Upper lobe of right lung (tissue), 1 donor: ENCODE data around the gene DYNLL1. TPM values are rescaled to one million over a fixed set of nuclear protein-coding genes. Genes with fewer than 3 reads are reported as not detected.
"Not testable (repeated sequence)": the region's sequence is repeated elsewhere in the genome, so short reads cannot be mapped to it uniquely, and the experiment has no call there.

Experiments used
- ATAC-seq: fragments of 200-7000 bp; cut with Tn5 transposase; one replicate; pipeline ENCODE4 v1.9.1; 2020; ENCODE audit warnings: mild to moderate bottlenecking, moderate library complexity
- DNase-seq: peaks from one replicate; pipeline ENCODE4 v3.0.0-alpha.2; 2020
- H3K27ac ChIP-seq: fragments of 200-600 bp; one replicate; pipeline ENCODE4 v1.8.0; 2022
- H3K27me3 ChIP-seq: fragments of 200-600 bp; one replicate; pipeline ENCODE4 v1.8.0; 2022; ENCODE audit warnings: mild to moderate bottlenecking
- H3K36me3 ChIP-seq: fragments of 200-600 bp; one replicate; pipeline ENCODE4 v1.8.0; 2022
- H3K4me1 ChIP-seq: fragments of 200-600 bp; one replicate; pipeline ENCODE4 v1.8.0; 2022
- H3K4me3 ChIP-seq: fragments of 200-600 bp; one replicate; pipeline ENCODE4 v1.8.0; 2022; ENCODE audit warnings: mild to moderate bottlenecking
- H3K9me3 ChIP-seq: fragments of 200-600 bp; one replicate; pipeline ENCODE4 v1.8.0; 2022
- intact Hi-C: fragments of 100-400 bp; cut with DNase I; formaldehyde crosslinking; loops from one replicate; pipeline ENCODE4 v1.11.0; 2022
- total RNA-seq: library from RNA; stranded (reverse); fragmentation: NEBNext Ultra II Directional; extraction: Animal tissue kit (Norgen Biotek cat#: 25700); gene quantifications from one replicate; pipeline ENCODE4 v1.2.1, GENCODE V29; 2021
- TF ChIP-seq, protein P1 (sequence below): fragments of 200-600 bp; IDR thresholded peaks from one replicate; pipeline ENCODE4 v1.8.0; 2022; ENCODE audit warnings: antibody characterized with exemption
- donor health status: DM: no; HTN: yes; CAD: no; lungs with severe emphysema.

Gene DYNLL1
- total RNA-seq, 1 donor from 2014 or later = 242 TPM

DNA sequence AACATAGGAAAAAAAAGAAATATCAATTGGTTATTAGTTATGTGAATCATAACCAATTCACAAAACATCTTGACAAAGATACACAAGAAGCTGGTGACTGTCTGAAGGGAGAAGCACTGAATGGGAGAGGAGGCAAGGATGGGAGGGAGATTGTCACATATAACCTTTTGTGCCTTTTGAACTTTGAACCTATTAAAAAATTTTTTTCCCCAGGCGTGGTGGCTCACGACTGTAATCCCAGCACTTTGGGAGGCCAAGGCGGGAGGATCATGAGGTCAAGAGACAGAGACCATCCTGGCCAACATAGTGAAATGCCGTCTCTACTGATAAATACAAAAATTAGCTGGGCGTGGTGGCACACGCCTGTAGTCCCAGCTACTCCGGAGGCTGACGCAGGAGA is 12.6 kb downstream of the DYNLL1 start:
- Histone ChIP-seq H3K9me3 (no peaks in the 10 kb centered on the region), H3K4me1 (no peaks in the 10 kb centered on the region), H3K36me3 (peaks cover 56% of the 10 kb centered on the region), H3K27me3 (no peaks in the 10 kb centered on the region), H3K4me3 (no peak overlapping the region), H3K27ac (no peak overlapping the region)
- DNase-seq (no peak), ATAC-seq (no peak)
- TF ChIP-seq, protein P1, sequence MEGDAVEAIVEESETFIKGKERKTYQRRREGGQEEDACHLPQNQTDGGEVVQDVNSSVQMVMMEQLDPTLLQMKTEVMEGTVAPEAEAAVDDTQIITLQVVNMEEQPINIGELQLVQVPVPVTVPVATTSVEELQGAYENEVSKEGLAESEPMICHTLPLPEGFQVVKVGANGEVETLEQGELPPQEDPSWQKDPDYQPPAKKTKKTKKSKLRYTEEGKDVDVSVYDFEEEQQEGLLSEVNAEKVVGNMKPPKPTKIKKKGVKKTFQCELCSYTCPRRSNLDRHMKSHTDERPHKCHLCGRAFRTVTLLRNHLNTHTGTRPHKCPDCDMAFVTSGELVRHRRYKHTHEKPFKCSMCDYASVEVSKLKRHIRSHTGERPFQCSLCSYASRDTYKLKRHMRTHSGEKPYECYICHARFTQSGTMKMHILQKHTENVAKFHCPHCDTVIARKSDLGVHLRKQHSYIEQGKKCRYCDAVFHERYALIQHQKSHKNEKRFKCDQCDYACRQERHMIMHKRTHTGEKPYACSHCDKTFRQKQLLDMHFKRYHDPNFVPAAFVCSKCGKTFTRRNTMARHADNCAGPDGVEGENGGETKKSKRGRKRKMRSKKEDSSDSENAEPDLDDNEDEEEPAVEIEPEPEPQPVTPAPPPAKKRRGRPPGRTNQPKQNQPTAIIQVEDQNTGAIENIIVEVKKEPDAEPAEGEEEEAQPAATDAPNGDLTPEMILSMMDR = no peak
- intact Hi-C loops = no loop called here

DNA sequence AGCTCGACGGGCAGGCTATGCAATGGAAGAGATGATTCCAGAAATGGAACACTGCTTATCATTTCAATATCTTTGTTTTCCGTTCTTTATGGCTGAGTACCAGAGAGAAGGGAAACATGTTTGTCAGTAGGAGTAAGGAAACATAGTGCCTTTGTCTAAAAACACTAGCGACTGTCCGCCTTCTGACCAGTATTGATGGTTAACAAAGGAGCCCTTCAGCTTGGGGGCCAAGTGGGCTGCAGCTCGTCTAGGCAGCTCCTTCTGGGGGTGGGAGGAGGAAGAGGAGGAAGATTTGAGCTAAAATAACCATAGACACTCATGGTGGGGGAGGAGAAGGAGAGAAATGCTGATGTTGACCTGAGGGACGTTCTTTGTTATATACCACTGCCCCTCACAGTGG is 18.1 kb downstream of the DYNLL1 start:
- no peak for DNase-seq
- ATAC-seq = no peak
- TF ChIP-seq, protein P1 = no peak
- Histone ChIP-seq H3K9me3 (no peaks in the 10 kb centered on the region), H3K27me3 (no peaks in the 10 kb centered on the region), H3K27ac (no peak overlapping the region), H3K4me1 (no peaks in the 10 kb centered on the region), H3K36me3 (peaks cover 65% of the 10 kb centered on the region), H3K4me3 (no peak overlapping the region)
- intact Hi-C loops = no loop called here

DNA sequence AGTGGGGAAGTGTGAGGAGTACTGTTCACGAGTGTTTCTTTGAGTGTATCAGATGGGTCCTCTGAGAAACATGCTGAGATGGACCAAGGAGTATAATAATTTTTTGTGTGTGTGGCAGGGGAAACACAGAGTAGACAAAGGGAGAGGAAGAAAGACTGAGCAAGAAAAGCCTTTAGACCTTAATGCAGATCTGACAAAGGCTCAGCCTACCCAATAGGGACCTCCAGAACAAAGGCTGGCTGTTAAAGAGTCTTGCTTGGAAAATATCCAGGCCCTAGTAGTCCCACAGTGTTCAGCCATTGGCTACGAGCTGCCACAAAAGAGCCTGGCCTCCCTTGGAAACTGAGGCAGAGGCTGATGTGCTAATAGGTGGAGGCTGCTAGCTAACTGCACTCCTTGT is 19.6 kb downstream of the DYNLL1 start:
- H3K9me3 ChIP-seq = no peaks in the 10 kb centered on the region
- peaks cover 51% of the 10 kb centered on the region for H3K36me3 ChIP-seq
- H3K27ac ChIP-seq = no peak overlapping the region
- TF ChIP-seq, protein P1 = no peak
- ATAC-seq (no peak), DNase-seq (no peak)
- H3K4me1 ChIP-seq = no peaks in the 10 kb centered on the region
- intact Hi-C loops = no loop called here
- no peaks in the 10 kb centered on the region for H3K27me3 ChIP-seq
- no peak overlapping the region for H3K4me3 ChIP-seq

DNA sequence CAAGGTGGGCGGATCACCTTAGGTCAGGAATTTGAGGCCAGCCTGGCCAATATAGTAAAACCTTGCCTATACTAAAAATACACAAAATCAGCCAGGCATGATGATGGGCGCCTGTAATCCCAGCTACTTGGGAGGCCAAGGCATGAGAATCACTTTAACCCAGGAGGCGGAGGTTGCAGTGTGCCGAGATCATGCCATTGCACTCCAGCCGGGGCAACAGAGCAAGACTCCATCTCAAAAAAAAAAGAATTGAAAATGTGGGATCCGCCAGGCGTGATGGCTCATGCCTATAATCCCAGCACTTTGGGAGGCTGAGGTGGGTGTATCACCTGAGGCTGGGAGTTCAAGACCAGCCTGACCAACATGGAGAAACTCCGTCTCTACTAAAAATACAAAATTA is 23.4 kb downstream of the DYNLL1 start:
- ATAC-seq, H3K27me3 ChIP-seq: not testable (repeated sequence)

DNA sequence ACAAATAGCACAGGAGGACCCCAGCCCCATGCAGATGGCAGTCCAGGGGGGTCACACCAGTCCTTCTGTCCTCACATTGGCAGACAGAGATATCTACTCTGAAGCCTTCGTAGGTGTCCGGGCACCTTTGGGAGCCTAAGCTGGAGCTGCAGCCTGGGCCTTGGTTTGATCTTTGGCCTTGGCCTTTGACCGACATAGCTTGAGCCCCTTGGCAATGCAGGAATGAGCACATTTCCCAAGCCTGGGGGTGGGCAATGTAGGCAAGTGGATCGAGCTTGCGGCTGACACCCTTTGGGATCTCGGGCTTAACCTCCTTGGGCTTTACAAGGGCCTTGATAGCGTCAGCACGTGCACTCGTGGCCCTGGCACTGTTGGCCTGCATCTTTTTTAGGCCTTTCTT is 26.7 kb downstream of the DYNLL1 start:
- intact Hi-C loops = no loop called here
- Histone ChIP-seq H3K4me3 (no peak overlapping the region), H3K27me3 (no peaks in the 10 kb centered on the region), H3K27ac (no peak overlapping the region), H3K9me3 (no peaks in the 10 kb centered on the region), H3K36me3 (no peaks in the 10 kb centered on the region), H3K4me1 (no peaks in the 10 kb centered on the region)
- ATAC-seq (no peak), DNase-seq (no peak)
- TF ChIP-seq, protein P1 = no peak

More for the DNA sequence above, 23.4 kb downstream of the DYNLL1 start:
- peaks cover 29% of the 10 kb centered on the region for H3K36me3 ChIP-seq
- H3K4me1 ChIP-seq, intact Hi-C loops, H3K9me3 ChIP-seq, H3K4me3 ChIP-seq, DNase-seq, H3K27ac ChIP-seq: not testable (repeated sequence)

DNA sequence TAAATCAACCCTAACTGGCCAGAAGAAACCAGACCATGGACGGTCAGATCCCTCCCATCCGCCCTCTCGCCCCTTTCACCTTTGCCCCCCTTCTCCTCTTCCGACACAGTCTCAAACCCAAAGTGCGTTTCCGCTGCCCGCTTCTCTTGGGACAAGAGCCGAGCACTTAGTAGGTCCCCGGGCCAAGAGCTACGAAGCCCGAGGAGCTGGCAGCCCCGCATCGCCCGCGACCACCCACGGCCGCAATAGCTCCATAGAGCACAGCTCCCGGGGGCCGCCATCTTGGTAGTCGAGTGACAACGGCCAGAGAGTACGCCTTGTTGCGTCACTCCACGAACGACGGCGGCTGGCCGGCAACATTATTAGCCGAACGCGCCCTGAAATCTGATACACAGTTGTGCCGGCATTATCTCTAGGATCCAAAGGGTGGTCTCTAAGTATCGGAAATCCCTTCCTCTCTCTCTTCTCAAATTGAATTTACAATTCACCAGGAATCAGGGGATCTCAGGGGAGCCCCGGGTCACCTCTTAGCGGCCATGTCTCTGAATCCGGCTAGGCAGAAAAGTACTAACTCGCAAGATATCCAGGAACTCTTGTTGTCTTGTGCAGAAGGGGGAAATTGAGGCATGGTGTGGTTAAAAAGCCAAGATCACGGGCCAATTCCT is 33.1 kb downstream of the DYNLL1 start, which contains the start of gene COQ5:
Gene COQ5, minus strand, starts transcription at position 298 of the 665 bp plus-strand sequence. Its CDS starts 17 bp downstream, at position 281.
- H3K4me1 ChIP-seq = peaks cover 14% of the 10 kb centered on the region
- H3K27ac ChIP-seq = peak within 1 kb of the TSS; percentile 97
- peak within 1 kb of the TSS; percentile 83 for H3K4me3 ChIP-seq
- DNase-seq (peak; percentile 94), ATAC-seq (peak; percentile 98)
- no peaks in the 10 kb centered on the region for H3K27me3 ChIP-seq
- intact Hi-C loops = no loop called here
- TF ChIP-seq, protein P1 = no peak
- H3K36me3 ChIP-seq = no peaks in the 10 kb centered on the region
- no peaks in the 10 kb centered on the region for H3K9me3 ChIP-seq
